NCI-H128 (cell line): ENCODE measurements around the gene LPIN1.

Source experiments
- DNase-seq: peaks from one replicate; lab custom pipeline; 2025; ENCODE audit not compliant: unreplicated experiment; lab: John Stamatoyannopoulos, UW

Gene LPIN1

DNA sequence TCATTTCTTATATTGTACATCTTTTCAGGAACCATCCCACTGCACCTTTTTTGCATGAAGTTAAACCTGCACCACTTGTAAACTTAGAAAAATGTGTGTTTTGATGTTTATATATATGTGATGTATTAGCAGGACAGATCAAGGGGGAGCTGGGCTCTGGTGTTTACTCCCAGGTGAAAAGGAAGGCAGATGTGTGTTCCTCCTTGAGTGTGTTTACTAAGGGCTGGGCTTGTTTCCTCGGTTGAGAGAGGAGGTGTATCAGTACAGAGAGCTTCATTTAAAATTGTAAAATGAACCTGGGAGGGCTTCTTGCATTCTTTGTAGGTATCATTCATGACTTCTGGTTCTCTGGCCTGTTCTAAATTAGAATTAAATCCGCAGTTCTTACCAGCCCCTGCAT lies 14.8 kb downstream of the LPIN1 start:
- no peak for DNase-seq

DNA sequence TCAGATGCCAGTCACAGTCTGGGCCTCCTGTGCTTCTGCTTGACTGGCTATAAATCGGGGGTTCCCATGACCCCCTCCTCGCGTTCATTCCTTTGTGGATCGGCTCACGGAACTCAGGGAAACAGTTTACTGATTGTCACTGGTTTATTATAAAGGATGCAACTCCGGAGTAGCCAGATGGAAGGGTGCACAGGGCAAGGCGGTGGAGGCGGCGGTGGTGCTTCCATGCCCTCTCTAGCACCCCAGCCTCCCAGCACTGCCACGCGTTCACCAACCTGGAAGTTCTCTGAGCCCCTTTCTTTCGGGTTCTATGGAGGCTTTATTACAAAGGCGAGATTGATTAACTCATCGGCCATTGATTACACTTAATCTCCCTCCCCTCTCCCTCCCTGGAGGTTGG lies 15.6 kb downstream of the LPIN1 start:
- DNase-seq = no peak

DNA sequence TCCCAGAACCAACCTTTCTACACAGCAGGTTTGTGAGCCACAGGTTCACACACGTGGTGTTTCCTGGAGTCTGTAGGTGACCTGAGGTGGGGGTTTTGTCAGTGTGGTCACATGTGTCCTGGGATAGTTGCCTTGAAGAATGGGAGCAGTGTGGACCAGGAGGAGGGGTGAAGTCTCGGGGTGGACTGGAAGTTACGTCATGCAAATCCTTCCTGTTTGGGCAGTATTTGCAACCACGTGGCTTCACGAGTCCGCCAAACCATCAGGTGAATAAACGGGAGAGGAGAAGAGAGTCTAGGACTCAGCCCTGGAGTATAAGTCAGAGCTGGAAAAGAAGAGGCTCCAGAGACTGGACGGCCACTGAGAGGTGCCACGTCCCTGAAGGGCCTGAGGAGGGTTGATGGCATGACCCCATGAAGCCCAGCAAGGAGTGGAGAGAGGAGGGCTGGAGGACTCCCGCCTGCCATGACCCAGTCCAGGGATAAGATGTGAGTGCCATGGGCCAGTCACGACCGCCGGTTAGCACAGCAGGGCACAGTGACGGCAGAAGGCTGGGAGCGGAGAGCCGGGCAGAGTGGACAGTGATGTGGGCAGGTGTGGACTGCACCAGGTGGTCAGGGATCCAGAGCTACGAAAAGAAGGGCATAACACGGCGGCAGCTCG lies 16.5 kb downstream of the LPIN1 start:
- no peak for DNase-seq

GRCh38 chr2:11764359-11764758 lies 17.9 kb downstream of the LPIN1 start:
- DNase-seq = no peak

- no peak for DNase-seq
Measured at GRCh38 chr2:11764920-11765319, 18.5 kb downstream of the LPIN1 start.

DNA sequence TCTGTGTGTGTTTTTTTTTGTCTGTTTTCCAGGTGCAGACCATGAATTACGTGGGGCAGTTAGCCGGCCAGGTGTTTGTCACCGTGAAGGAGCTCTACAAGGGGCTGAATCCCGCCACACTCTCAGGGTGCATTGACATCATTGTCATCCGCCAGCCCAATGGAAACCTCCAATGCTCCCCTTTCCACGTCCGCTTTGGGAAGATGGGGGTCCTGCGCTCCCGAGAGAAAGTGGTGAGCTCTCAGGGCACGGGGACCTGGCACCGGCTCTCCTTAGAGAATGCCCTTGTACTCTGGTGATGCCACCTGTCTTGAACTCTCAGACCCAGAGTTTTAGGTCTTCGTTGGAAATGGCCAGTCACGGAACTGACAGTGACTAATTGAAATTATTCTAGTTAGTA lies 19.1 kb downstream of the LPIN1 start:
- DNase-seq = no peak

DNA sequence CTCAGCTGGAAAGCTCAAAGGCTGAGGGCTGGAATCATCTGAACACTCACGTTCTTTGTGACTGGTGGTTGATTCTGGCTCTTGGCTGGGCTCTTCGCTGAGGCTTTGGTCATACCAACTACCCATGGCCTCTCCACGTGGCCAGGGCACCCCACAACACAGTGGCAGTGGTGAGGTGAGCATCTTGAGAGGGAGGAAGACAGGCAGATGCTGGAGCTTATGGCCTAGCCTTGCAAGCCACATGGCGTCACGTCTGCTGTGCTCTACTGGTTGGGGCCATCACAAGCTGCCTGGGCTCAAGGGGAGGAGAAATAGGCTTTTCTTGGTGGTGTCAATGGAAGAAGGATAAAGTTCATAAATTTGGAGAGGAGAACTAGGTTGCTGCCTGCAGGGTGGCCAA lies 19.6 kb downstream of the LPIN1 start:
- no peak for DNase-seq

- DNase-seq = no peak
Measured at GRCh38 chr2:11767779-11768178, 21.3 kb downstream of the LPIN1 start.

GRCh38 chr2:11768946-11769345 lies 22.5 kb downstream of the LPIN1 start:
- no peak for DNase-seq

DNA sequence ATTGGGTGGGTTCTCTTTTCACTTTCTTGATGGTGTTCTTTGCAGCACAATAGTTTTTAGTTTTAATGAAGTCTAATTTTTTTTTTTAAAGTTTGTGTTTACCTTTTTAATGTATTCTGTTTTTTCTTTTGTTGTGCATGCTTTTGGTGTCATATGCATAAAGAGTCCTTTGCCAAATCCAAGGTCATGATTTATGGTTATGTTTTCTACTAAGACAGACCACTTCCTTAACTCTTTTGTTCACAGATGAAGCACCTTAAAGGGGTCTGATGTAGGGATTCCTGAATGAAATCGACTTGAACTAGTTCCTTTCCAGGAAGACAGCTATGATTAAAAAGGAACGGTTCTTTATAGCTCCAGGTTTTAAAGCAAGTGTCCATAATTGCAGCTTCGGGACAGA lies 23.1 kb downstream of the LPIN1 start:
- no peak for DNase-seq

DNA sequence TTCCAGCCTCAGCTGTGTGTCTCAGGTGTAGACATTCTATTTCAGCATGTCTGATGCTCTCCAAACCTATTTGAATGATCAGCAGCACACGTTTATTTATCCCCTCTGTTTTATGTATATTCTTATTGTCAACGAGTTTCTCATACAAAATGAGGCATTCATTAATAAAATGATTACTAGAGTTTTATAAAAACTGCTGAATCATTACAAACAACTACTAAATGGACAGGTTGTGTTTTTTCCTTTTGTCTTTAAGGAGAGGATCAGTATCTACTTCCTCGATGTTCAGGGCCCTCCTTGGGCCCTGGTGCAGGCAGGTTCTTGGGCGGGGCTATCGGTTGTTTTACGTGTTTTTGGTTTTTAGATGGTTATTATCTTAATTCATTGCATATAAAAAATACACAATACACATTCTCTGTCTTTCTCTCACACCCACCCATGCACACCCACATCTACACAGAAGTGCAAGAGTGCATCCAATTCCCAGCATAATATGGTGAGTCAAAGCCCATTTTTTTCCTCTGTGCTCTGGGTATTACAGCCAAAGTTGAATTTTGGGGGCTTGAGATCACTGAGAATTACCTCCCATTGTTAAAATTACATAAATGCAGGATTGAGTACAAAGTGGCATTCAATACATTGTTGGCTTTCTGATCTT lies 24.2 kb downstream of the LPIN1 start:
- DNase-seq = no peak

DNA sequence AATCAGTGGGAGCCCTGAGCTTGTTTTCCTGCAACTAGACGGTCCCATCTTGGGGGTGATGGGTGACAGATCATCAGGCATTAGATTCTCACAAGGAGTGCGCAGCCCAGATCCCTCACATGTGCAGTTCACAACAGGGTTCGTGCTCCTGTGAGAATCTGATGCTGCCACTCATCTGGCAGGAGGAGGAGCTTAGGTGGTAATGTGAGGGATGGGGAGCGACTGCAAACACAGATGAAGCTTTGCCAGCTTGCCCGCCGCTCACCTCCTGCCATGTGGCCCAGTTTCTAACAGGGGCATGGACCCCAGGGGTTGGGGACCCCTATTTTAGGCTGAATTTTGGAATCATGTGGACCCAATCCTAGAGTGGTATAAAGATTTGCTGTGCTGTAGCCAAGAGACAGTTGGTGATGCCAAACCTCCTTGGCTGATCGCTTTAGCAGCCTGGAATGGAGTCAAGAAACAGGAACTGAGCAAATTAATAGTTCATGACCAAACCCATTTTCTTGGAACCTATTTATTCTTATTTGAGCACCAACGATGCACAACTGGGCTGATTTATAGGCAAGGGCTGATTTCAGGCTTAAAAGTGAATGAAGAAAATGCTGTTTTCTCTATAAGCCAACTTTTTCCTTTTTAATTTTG lies 25.7 kb downstream of the LPIN1 start:
- DNase-seq = no peak

- DNase-seq = no peak
Measured at GRCh38 chr2:11773111-11773510, 26.7 kb downstream of the LPIN1 start.

DNA sequence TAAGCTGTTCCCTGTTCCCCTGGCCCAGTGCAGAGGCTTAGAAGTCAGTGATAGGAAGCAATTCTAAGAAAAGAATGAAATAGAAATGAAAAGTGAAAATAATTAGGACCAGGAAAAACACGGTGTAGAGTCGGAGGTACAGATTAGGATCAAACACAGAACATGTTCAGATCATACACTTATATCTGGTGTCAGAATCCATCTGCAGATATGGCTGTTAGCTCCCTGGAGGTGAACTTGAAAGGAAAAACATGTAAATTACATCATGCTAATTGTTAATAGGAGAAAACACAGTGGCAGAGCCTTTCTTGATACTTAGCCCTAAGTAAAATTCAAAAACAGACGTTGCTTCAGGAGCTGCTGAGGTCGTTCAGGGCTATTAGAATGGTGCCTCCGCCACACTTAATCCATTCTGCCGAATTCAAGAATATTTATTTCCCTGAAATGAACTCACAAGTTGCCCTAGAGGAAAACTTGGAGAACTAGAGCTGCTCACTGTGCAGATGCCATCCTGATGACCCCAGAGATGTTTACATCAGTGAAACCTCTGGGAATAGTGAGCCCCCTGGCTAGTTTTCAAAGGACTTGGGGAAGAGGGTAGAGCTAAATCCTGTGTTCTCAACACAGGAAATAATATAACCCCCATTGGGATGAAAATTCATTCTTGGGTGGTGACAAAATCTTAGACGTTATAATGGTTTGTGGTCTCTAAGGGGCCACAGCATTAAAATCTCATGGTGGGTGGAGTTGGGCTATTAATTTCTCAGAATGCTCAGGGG lies 27.5 kb downstream of the LPIN1 start:
- no peak for DNase-seq

DNA sequence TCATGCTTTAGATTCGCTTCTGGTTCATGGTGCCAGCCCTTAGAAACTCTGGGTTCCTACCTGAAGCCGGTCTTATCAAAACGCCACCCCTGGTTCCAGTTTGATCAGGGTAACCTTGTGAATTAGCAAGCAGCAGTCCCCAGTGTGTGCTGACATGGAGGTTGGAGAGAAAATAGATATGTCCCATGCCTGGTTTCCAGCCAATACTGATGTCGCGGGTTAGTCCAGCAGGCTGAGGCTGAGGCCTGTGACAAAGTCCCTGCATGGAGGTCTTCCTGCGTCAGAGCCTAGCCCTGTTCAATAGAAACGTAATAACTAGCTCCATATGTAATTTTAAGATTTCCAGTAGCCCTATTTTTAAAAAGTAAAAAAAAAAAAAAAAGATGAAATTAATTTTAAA lies 28.2 kb downstream of the LPIN1 start:
- no peak for DNase-seq

DNA sequence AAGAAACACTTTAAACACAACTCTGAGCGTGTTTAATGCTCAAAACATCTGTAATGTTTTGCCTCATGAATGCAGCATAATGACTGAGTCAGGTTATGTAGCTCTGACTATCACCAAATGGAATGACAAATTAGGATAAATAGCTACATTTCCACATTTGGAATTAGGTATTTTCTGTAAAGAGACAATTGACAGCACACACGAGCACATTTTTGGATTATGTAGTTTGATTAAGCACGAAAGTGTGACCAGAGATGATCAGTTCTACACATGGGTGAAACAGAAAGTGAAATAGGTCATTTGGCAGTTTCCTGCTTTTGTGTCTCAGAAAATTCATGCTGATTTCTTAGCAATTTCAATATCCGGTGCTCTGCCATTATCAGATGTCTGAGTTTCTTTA lies 29.0 kb downstream of the LPIN1 start:
- no peak for DNase-seq

- no peak for DNase-seq
Measured at GRCh38 chr2:11777066-11777782, 30.8 kb downstream of the LPIN1 start.

DNA sequence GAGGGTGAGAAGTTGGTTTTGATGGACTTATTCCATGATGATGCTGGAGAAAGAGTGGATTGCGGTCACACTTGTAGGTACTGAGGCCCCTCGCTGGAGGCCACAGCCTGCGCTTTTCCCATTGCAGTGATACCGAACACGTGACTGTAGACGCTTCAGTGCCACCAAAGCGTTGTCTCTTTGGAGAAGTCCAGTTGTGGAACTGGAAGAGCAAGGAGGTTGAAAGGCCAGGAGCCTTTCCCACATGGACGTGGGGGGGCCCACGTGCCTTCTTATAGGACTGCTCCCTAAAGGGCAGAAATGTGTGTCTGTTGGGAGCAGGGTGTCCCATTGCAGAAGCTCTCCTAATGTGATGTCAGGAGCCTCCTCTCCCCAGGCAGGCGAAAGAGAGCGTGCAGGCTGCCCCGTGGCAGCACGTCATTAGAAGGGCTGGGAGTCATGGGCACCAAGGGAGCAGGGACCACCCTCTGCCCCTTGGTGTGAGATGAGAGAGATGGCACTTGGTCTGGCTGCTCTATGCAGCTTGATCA lies 31.5 kb downstream of the LPIN1 start:
- DNase-seq = no peak

DNA sequence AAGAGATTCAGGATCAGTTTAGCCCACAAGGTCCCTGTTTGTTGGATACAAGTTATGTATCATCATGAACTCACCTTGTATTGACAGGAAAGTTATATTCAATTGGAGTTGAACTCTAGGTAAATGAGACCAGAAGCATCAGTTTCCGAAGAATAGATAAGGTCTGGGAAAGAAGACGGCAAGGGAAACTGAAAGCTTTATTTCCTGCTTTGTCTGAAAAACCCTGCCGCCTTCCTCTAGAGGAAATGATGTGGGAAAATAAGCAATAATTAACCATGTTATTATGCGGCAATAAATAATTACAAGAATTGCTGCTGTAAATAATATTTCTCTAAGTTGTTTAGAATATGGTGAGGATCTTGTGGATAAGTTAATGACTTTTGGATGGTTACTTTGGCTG lies 32.0 kb downstream of the LPIN1 start:
- DNase-seq = no peak

- DNase-seq = peak; percentile 16
Measured at GRCh38 chr2:11778923-11779757, 32.7 kb downstream of the LPIN1 start.
